NK-92 treated with Interleukin-12 subunit alpha and Interleukin-12 subunit beta, amount 100 ng/mL, for 24 hours (cell line): ENCODE results near the gene COMMD2.

Source experiments
- DNase-seq: peaks from one replicate; lab custom pipeline; 2025; lab: John Stamatoyannopoulos, UW

COMMD2 gene

DNA sequence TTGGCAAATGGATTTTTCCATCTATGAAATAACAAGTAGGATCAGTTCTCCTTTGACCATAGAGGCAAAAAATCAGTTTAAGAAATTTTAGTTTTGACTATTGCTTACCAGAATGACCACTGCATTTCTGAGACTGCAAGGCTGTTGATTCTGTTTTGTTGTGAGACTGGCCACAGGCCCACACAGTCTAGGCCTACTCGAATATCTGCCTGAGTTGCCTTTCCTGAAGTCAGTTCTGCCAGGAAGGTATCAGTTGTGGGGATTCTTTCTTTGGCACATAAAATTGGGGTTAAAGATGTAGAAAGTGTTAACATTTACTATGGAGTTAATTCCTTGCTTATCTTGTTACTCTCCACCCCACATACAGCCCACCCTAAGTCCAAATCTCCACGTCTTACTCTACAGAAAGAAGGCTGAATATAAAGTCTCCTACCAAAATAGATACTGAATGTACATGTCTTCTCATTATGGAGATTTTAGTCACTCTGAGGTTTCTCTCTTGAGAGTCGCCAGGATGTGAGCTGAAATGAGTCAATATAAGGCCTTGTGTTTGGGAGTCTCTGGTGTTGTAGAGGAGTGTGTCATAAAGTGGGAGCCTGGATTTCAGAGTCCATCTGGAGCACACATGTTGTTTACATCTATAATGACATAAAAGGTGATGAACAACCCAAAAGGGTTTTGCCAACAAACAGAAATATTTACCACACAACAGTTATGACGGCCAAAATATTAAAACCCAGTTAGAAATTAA is 49.4 kb downstream of the COMMD2 start:
- no peak for DNase-seq

DNA sequence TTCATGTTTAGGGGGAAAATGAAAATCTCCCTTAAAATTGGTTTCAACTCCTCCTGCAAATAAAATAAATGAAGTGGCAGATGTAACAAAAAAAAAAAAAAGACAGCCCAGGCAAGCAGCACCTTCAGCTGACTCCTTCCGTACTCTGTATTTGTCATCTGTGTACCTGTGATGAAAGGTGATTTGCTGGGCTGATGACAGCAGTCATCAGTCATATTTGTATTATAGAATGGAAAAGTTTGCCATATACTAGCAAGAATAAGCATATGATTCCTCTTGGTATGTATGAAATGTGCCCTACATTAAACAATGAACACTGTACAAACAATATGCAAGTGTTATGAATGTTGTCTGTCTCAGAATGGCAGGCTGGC is 50.3 kb downstream of the COMMD2 start:
- no peak for DNase-seq

GRCh38 chr3:149701206-149701976 is 50.9 kb downstream of the COMMD2 start:
- no peak for DNase-seq
